Uterus (tissue), 4 donors: Measurements from ENCODE around the gene DCLK2. TPM values are rescaled to one million over a fixed set of nuclear protein-coding genes. Genes with fewer than 3 reads are reported as not detected.

ENCODE experiments used
- DNase-seq, 2 donors: peaks; one replicate each; pipeline ENCODE4 v3.0.0-alpha.2; 2019 to 2020
- H3K27ac ChIP-seq, 2 donors: fragments of 200-600 bp; sonication (generic); 1 replicate in 1 of 2; 2 replicates in 1 of 2; pipeline ENCODE4 v1.5.1; 2016 to 2018
- H3K27me3 ChIP-seq, 2 donors: fragments of 200-600 bp; sonication (generic); one replicate each; pipeline ENCODE4 v1.5.1; 2018 to 2019; ENCODE audit warnings: control low read depth in 1 of 2
- H3K36me3 ChIP-seq, 2 donors: fragments of 200-600 bp; sonication (generic); one replicate each; pipeline ENCODE4 v1.5.1; 2019; ENCODE audit warnings: control low read depth in 1 of 2
- H3K4me1 ChIP-seq, 2 donors: fragments of 200-600 bp; sonication (generic); one replicate each; pipeline ENCODE4 v1.5.1; 2018 to 2019; ENCODE audit warnings: control low read depth in 1 of 2
- H3K4me3 ChIP-seq, 2 donors: fragments of 200-600 bp; sonication (generic); 1 replicate in 1 of 2; 2 replicates in 1 of 2; pipeline ENCODE4 v1.5.1; 2018 to 2019; ENCODE audit warnings: mild to moderate bottlenecking in 1 of 2
- H3K9me3 ChIP-seq, 2 donors: fragments of 200-600 bp; sonication (generic); one replicate each; pipeline ENCODE4 v1.5.1; 2019; ENCODE audit warnings: control low read depth in 1 of 2
- POLR2A ChIP-seq, 2 donors: fragments of 450-650 bp; IDR thresholded peaks; one replicate each; pipeline ENCODE4 v1.6.1; 2016; ENCODE audit warnings: antibody characterized with exemption in 2 of 2, mild to moderate bottlenecking in 1 of 2, moderate library complexity in 1 of 2
- intact Hi-C: fragments of 100-400 bp; cut with DNase I; formaldehyde crosslinking; loops from one replicate; pipeline ENCODE4 v1.15.1; 2023; ENCODE audit warnings: low total_unique reads
- total RNA-seq, 4 donors: library from RNA; depleted of rRNA in 3 of 4; stranded (reverse); fragments of >200 nt in 3 of 4; gene quantifications; one replicate each; pipeline versions ENCODE4 v1.1.0 to v1.2.4, GENCODE V29; 2014 to 2023
- TF ChIP-seq, protein P1 (sequence below), 4 experiments: fragments of 200-600 bp in 2 of 4; fragments of 450-650 bp in 2 of 4; sonication (generic) in 2 of 4; IDR thresholded peaks; one replicate each; pipeline ENCODE4 v1.5.1; 2016 to 2019; ENCODE audit warnings: antibody characterized with exemption in 4 of 4, mild to moderate bottlenecking in 2 of 4, moderate library complexity in 1 of 4
- donor health status: DM: yes; HTN: yes; CAD: no.

DCLK2 gene
- total RNA-seq, 4 donors from 2014 or later, result 0.29 to 27.5 (median 10.1) TPM

DNA sequence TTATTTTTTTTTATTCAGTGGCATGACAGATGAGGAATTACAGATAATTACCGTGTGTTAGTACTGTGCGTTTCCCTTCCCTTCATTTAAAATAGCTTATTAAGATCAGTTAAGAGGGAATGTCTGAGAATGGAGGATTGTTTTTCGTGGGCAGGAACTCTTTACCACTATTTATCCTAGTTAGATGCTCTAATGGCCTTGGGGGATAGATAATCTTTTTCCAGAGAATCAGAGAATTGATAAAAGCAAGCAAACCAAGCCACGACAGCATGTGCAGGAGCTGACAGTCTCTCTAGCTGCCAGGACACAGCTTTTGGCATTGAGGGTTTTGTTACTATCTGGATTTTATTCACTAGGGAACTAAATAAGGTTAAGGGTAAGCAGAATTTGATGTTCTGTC, 128.7 kb downstream of the DCLK2 start:
- H3K4me3 ChIP-seq, result no peak overlapping the region
- intact Hi-C loops, result no loop called here
- no peaks in the 10 kb centered on the region for H3K36me3 ChIP-seq
- no peaks in the 10 kb centered on the region for H3K4me1 ChIP-seq
- no peaks in the 10 kb centered on the region for H3K27me3 ChIP-seq
- DNase-seq, result no peak
- no peaks in the 10 kb centered on the region for H3K9me3 ChIP-seq
- TF ChIP-seq, protein P1, sequence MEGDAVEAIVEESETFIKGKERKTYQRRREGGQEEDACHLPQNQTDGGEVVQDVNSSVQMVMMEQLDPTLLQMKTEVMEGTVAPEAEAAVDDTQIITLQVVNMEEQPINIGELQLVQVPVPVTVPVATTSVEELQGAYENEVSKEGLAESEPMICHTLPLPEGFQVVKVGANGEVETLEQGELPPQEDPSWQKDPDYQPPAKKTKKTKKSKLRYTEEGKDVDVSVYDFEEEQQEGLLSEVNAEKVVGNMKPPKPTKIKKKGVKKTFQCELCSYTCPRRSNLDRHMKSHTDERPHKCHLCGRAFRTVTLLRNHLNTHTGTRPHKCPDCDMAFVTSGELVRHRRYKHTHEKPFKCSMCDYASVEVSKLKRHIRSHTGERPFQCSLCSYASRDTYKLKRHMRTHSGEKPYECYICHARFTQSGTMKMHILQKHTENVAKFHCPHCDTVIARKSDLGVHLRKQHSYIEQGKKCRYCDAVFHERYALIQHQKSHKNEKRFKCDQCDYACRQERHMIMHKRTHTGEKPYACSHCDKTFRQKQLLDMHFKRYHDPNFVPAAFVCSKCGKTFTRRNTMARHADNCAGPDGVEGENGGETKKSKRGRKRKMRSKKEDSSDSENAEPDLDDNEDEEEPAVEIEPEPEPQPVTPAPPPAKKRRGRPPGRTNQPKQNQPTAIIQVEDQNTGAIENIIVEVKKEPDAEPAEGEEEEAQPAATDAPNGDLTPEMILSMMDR (IDR thresholded peaks at IDR 0.05), result no peak
- no peak for TF ChIP-seq POLR2A (IDR thresholded peaks at IDR 0.05)
- H3K27ac ChIP-seq, result no peak overlapping the region

DNA sequence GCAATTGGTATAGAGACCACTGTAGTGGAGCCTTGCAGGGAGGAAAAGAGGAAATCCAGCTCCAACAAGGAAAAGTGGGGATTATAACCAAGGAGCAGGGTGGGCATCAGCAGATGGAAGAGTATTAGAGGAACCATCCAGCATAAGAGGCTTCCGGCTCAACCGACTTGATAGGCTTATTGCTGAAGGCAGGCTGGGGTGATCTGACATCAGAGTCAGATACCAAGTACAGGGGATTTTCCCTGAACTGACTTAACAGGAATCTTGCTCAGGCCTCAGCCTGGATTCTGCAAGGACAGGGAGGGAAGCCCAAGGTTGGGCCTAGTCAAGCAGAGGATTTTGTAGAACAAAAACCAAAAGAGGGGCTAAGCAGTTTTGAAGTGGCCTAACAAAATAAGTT, 129.6 kb downstream of the DCLK2 start:
- intact Hi-C loops, result no loop called here
- no peaks in the 10 kb centered on the region for H3K36me3 ChIP-seq
- no peak overlapping the region for H3K4me3 ChIP-seq
- no peaks in the 10 kb centered on the region for H3K9me3 ChIP-seq
- TF ChIP-seq, protein P1 (IDR thresholded peaks at IDR 0.05), result no peak
- TF ChIP-seq POLR2A (IDR thresholded peaks at IDR 0.05), result no peak
- no peak overlapping the region for H3K27ac ChIP-seq
- no peaks in the 10 kb centered on the region for H3K27me3 ChIP-seq
- no peaks in the 10 kb centered on the region for H3K4me1 ChIP-seq
- no peak for DNase-seq

DNA sequence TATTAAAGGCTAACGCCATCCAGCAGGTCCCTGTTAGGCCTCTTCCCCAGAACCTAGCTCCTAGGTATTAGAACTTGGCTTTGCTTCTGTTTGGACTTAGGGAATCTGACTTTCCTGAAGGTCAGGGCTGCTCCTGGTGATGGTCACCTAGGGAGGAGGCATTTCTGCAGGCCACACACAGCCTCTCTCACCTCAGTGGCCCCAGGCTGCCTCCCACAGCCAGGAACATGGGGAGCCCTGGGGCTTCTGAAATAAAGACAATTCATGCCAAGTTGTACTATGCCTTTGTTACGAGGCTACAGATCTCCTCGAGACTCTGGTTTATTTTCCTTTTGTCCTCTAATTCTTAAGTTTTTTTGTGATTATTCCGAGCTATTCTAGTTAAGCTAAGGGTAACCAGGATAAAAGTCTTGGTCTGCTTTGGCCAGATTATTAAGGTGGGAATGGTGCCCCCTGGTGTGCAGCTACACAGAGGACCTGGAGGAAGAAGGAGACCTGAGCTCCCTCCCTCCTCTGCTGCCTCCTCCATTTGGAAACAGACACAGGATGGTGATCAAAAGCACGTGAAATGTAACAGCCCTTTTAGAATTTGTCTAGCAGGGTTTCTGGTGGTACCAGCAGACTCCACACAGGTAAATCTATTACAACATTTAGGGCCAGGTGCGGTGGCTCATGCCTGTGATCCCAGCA, 131.0 kb downstream of the DCLK2 start:
- no peaks in the 10 kb centered on the region for H3K27me3 ChIP-seq
- H3K36me3 ChIP-seq, result no peaks in the 10 kb centered on the region
- no peaks in the 10 kb centered on the region for H3K9me3 ChIP-seq
- TF ChIP-seq POLR2A (IDR thresholded peaks at IDR 0.05), result no peak
- TF ChIP-seq, protein P1 (IDR thresholded peaks at IDR 0.05), result peak; percentile 35 to 56 (median 49)
- H3K27ac ChIP-seq, result no peak overlapping the region
- no peak overlapping the region for H3K4me3 ChIP-seq
- DNase-seq, result peak; percentile 55 to 61
- intact Hi-C loops, result no loop called here
- H3K4me1 ChIP-seq, result no peaks in the 10 kb centered on the region

DNA sequence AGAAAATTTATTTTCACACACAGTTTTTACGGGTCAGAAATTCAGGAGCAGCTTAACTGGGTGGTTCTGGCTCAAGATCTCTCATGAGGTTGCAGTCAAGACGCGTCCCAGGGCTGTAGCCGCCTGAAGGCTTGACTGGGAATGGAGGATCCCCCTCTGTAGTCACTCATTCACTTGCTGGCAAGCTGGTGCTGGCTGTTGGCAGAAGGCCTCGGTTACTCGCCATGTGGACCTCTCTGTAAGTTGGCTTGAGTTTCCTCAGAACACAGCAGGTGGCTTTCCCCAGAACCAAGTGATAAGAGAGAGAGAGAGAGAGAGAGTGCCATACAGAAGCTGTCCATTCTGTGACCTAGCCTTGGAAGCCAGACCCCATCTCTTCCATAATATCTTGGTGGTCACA, 132.8 kb downstream of the DCLK2 start:
- Histone ChIP-seq H3K9me3 (no peaks in the 10 kb centered on the region), H3K4me3 (no peak overlapping the region), H3K27me3 (no peaks in the 10 kb centered on the region), H3K27ac (no peak overlapping the region), H3K4me1 (no peaks in the 10 kb centered on the region), H3K36me3 (no peaks in the 10 kb centered on the region)
- intact Hi-C loops, result no loop called here
- no peak for DNase-seq
- TF ChIP-seq POLR2A (IDR thresholded peaks at IDR 0.05), result no peak
- TF ChIP-seq, protein P1 (IDR thresholded peaks at IDR 0.05), result no peak

DNA sequence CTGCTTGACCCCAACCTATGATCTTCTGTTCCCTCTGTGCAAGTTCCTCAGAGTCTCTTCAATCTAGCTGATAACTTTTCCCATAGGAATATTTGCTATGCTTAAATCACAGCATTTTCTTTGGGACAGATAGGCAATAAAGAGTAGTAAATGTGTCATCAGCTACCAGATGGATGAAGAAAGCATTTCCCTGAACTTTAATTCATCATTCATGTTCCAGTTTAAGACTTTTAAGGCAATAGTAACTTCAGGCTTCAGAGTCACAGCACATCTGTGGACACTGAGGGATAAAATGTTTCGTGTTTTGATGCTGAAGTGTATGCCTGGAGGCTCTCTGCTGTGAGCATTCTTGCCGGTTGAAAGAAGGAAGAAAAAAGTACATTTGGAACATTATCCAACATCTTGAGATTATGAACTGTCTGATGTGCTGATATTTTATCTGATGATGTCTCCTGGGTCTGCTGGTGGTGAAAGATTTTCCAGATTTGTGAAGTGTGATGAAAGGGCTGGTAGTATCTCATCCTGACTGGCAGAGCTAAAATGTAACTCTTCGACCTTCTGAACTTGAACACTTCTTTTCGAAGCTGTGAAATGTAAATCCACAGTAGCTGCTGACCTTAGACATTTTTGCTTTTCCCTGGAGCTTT, 133.7 kb downstream of the DCLK2 start:
- intact Hi-C loops, result no loop called here

More for the DNA sequence above, 133.7 kb downstream of the DCLK2 start:
- Histone ChIP-seq H3K9me3 (no peaks in the 10 kb centered on the region), H3K27me3 (no peaks in the 10 kb centered on the region), H3K27ac (no peak overlapping the region), H3K4me3 (no peak overlapping the region), H3K4me1 (no peaks in the 10 kb centered on the region), H3K36me3 (no peaks in the 10 kb centered on the region)
- TF ChIP-seq POLR2A (IDR thresholded peaks at IDR 0.05), result no peak
- TF ChIP-seq, protein P1 (IDR thresholded peaks at IDR 0.05), result no peak
- no peak for DNase-seq
